HFFc6 (cell line): ENCODE data around the gene ANO6. TPM values are rescaled to one million over a fixed set of nuclear protein-coding genes. Genes with fewer than 3 reads are reported as not detected.

ENCODE experiments used
- DNase-seq: peaks from one replicate; pipeline ENCODE4 v3.0.0-alpha.2; 2018
- H3K27ac Mint-ChIP-seq: 2 replicates; pipeline ENCODE4 v1.8.0; 2020; ENCODE audit warnings: mild to moderate bottlenecking, mixed read lengths
- H3K27me3 Mint-ChIP-seq: 2 replicates; pipeline ENCODE4 v1.8.0; 2021; ENCODE audit warnings: mild to moderate bottlenecking, moderate library complexity, mixed read lengths; ENCODE audit not compliant: insufficient read depth
- H3K36me3 Mint-ChIP-seq: 2 replicates; pipeline ENCODE4 v1.8.0; 2021; ENCODE audit warnings: low read depth, mixed read lengths
- H3K4me1 Mint-ChIP-seq: 2 replicates; pipeline ENCODE4 v1.8.0; 2020; ENCODE audit warnings: low read depth, mixed read lengths
- H3K4me3 Mint-ChIP-seq: 2 replicates; pipeline ENCODE4 v1.8.0; 2020; ENCODE audit warnings: mild to moderate bottlenecking, moderate library complexity, mixed read lengths
- H3K9me3 Mint-ChIP-seq: 2 replicates; pipeline ENCODE4 v1.8.0; 2020; ENCODE audit warnings: mild to moderate bottlenecking, mixed read lengths
- total RNA-seq, 6 experiments: library from RNA; stranded (reverse); fragmentation: NEBNext Ultra II Directional; extraction: Animal tissue kit (Norgen Biotek cat#: 25700); gene quantifications; 2 replicates in 1 of 6; 3 replicates in 5 of 6; pipeline ENCODE4 v1.2.3, GENCODE V29; 2021
- TF ChIP-seq, protein P1 (sequence below): fragments of 200-600 bp; sonication (generic); IDR thresholded peaks from 2 replicates; pipeline ENCODE4 v1.5.0; 2021; ENCODE audit warnings: antibody characterized with exemption, mild to moderate bottlenecking

Gene ANO6
- total RNA-seq, 6 experiments from 2014 or later: 44.4 to 58.6 (median 53.3) TPM

GRCh38 chr12:45398552-45398951 is 182.7 kb downstream of the ANO6 start:
- Mint-ChIP-seq H3K4me3 (no peak overlapping the region), H3K27ac (no peak overlapping the region), H3K4me1 (no peaks in the 10 kb centered on the region), H3K36me3 (peaks cover 50% of the 10 kb centered on the region), H3K27me3 (no peaks in the 10 kb centered on the region; the same call in 1 of the 2 replicates), H3K9me3 (peaks cover 20% of the 10 kb centered on the region)
- DNase-seq: no peak
- TF ChIP-seq, protein P1, sequence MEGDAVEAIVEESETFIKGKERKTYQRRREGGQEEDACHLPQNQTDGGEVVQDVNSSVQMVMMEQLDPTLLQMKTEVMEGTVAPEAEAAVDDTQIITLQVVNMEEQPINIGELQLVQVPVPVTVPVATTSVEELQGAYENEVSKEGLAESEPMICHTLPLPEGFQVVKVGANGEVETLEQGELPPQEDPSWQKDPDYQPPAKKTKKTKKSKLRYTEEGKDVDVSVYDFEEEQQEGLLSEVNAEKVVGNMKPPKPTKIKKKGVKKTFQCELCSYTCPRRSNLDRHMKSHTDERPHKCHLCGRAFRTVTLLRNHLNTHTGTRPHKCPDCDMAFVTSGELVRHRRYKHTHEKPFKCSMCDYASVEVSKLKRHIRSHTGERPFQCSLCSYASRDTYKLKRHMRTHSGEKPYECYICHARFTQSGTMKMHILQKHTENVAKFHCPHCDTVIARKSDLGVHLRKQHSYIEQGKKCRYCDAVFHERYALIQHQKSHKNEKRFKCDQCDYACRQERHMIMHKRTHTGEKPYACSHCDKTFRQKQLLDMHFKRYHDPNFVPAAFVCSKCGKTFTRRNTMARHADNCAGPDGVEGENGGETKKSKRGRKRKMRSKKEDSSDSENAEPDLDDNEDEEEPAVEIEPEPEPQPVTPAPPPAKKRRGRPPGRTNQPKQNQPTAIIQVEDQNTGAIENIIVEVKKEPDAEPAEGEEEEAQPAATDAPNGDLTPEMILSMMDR: no peak

- TF ChIP-seq, protein P1: no peak
- no peaks in the 10 kb centered on the region; the same call in 1 of the 2 replicates for H3K27me3 Mint-ChIP-seq
- H3K4me3 Mint-ChIP-seq: no peak overlapping the region
- no peaks in the 10 kb centered on the region for H3K4me1 Mint-ChIP-seq
- H3K27ac Mint-ChIP-seq: no peak overlapping the region
- DNase-seq: no peak
- H3K9me3 Mint-ChIP-seq: 0 out of 2 replicates have a peak, but pooled peaks cover 4% of the 10 kb centered on the region
- H3K36me3 Mint-ChIP-seq: peaks cover 28% of the 10 kb centered on the region
Measured at GRCh38 chr12:45400991-45401390, 185.1 kb downstream of the ANO6 start.

- no peak overlapping the region for H3K4me3 Mint-ChIP-seq
- no peak for DNase-seq
- H3K36me3 Mint-ChIP-seq: peaks cover 17% of the 10 kb centered on the region
- no peaks in the 10 kb centered on the region; the same call in 1 of the 2 replicates for H3K27me3 Mint-ChIP-seq
- H3K4me1 Mint-ChIP-seq: peaks cover 6% of the 10 kb centered on the region
- 0 out of 2 replicates have a peak overlapping the region, but pooled peaks have one; percentile 9 for H3K27ac Mint-ChIP-seq
- TF ChIP-seq, protein P1: no peak
- no peaks in the 10 kb centered on the region for H3K9me3 Mint-ChIP-seq
Measured at GRCh38 chr12:45402288-45402687, 186.4 kb downstream of the ANO6 start.

- Mint-ChIP-seq H3K27ac (no peak overlapping the region), H3K4me1 (peaks cover 41% of the 10 kb centered on the region), H3K36me3 (peaks cover 27% of the 10 kb centered on the region), H3K4me3 (no peak overlapping the region), H3K9me3 (no peaks in the 10 kb centered on the region), H3K27me3 (no peaks in the 10 kb centered on the region; the same call in 1 of the 2 replicates)
- no peak for DNase-seq
- TF ChIP-seq, protein P1: no peak
Measured at GRCh38 chr12:45406988-45407850, 191.3 kb downstream of the ANO6 start.

- no peaks in the 10 kb centered on the region; the same call in 1 of the 2 replicates for H3K27me3 Mint-ChIP-seq
- no peak overlapping the region for H3K4me3 Mint-ChIP-seq
- H3K27ac Mint-ChIP-seq: peak overlapping the region; percentile 86
- peaks cover 18% of the 10 kb centered on the region; the same call in 1 of the 2 replicates for H3K36me3 Mint-ChIP-seq
- TF ChIP-seq, protein P1: no peak
- H3K9me3 Mint-ChIP-seq: no peaks in the 10 kb centered on the region
- DNase-seq: no peak
- H3K4me1 Mint-ChIP-seq: peaks cover 41% of the 10 kb centered on the region
Measured at GRCh38 chr12:45407981-45408728, 192.3 kb downstream of the ANO6 start.
